Right lobe of liver (tissue), 4 donors: ENCODE results near the gene CLK2.

Source experiments
- POLR2A ChIP-seq: fragments of 450-650 bp; IDR thresholded peaks from one replicate; pipeline ENCODE4 v1.6.1; 2017; ENCODE audit warnings: antibody characterized with exemption, mild to moderate bottlenecking
- TF ChIP-seq, protein P1 (sequence below), 4 donors: fragments of 200-600 bp in 3 of 4; fragments of 450-650 bp in 1 of 4; IDR thresholded peaks; one replicate each; pipeline versions ENCODE4 v1.5.1 to v1.8.0; 2016 to 2022; ENCODE audit warnings: antibody characterized with exemption in 4 of 4, mild to moderate bottlenecking in 2 of 4
- donor health status: DM: no; HTN: no; CAD: no.
- donor health status: DM: no; HTN: no; CAD: no.
- donor health status: DM: no; HTN: yes; CAD: no.

DNA sequence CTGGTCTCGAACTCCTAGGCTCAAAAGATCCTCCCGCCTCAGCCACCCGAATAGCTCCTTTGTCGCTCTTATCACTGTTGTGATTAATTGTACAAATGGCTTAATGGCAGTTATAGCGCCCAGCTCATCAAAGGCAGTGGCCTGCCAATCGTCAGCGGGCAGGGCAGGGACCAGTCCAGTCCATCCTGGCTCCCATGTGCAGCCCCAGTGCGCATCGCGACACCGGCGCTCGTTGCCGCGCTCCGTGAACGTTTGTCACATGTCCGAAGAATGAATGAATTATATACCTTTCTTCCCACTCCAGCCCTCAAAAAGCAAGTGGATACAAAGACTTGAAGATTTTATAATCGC is 46.4 kb downstream of the CLK2 start:
- no peak for TF ChIP-seq POLR2A
- TF ChIP-seq, protein P1, sequence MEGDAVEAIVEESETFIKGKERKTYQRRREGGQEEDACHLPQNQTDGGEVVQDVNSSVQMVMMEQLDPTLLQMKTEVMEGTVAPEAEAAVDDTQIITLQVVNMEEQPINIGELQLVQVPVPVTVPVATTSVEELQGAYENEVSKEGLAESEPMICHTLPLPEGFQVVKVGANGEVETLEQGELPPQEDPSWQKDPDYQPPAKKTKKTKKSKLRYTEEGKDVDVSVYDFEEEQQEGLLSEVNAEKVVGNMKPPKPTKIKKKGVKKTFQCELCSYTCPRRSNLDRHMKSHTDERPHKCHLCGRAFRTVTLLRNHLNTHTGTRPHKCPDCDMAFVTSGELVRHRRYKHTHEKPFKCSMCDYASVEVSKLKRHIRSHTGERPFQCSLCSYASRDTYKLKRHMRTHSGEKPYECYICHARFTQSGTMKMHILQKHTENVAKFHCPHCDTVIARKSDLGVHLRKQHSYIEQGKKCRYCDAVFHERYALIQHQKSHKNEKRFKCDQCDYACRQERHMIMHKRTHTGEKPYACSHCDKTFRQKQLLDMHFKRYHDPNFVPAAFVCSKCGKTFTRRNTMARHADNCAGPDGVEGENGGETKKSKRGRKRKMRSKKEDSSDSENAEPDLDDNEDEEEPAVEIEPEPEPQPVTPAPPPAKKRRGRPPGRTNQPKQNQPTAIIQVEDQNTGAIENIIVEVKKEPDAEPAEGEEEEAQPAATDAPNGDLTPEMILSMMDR (IDR thresholded peaks at IDR 0.05): no peak
